H1 (cell line): ENCODE data around the gene AIG1. TPM values are rescaled to one million over a fixed set of nuclear protein-coding genes. Genes with fewer than 3 reads are reported as not detected.

Source experiments
- RXRA ChIP-seq: IDR thresholded peaks from 2 replicates; pipeline ENCODE4 v1.6.1; 2011; ENCODE audit warnings: low read depth, mild to moderate bottlenecking, low read length, moderate library complexity; ENCODE audit not compliant: insufficient read depth
- TCF12 ChIP-seq: IDR thresholded peaks from 2 replicates; pipeline ENCODE4 v1.6.1; 2011; ENCODE audit warnings: low read depth, mild to moderate bottlenecking, low read length
- polyA plus RNA-seq, 7 experiments: library from polyadenylated mRNA; depleted of rRNA in 3 of 7; stranded (reverse) in 5 of 7; unstranded in 2 of 7; fragments of >200 nt in 5 of 7; fragments of 200-250 nt in 2 of 7; gene quantifications; 1 replicate in 5 of 7; 2 replicates in 1 of 7; 4 replicates in 1 of 7; pipeline versions ENCODE4 v1.2.1 to v1.2.3, GENCODE V29; 2011 to 2013; ENCODE audit warnings: missing spikeins in 2 of 7, mixed read lengths in 2 of 7
- total RNA-seq: library from RNA; stranded (reverse); fragmentation: NEBNext Ultra II Directional; extraction: Animal tissue kit (Norgen Biotek cat#: 25700); gene quantifications from 2 replicates; pipeline ENCODE4 v1.2.1, GENCODE V29; 2021
- TF ChIP-seq, protein P1 (sequence below): IDR thresholded peaks from 2 replicates; pipeline ENCODE4 v1.6.1; 2011; ENCODE audit warnings: low read depth, mild to moderate bottlenecking, low read length; ENCODE audit not compliant: insufficient read depth

The AIG1 gene
- total and polyA plus RNA-seq, 2 of the 8 experiments (the other 6 are each of a cell fraction or from before 2014, with no cell fraction given) = 56.6 to 58.4 TPM

DNA sequence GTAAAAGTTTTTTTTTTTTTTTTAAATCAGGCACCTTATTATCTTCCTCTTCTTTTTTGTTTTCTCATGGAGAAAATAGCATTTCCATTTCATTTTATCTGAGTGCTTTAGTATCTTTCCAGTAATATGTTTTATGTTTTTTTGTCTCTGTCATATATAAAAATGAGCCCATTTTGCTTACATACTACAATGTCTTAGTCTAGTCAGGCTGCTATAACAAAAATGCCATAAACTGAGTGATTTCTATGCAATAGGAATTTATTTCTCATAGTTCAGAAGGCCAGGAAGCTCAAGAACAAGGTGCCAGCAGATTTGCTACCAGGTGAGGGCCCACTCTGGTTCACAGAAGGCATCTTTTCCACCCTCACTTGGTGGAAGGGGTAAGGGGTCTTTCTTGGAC lies 35.7 kb upstream of the AIG1 start (continued):
- TF ChIP-seq TCF12 (no peak), RXRA (no peak)
- TF ChIP-seq, protein P1, sequence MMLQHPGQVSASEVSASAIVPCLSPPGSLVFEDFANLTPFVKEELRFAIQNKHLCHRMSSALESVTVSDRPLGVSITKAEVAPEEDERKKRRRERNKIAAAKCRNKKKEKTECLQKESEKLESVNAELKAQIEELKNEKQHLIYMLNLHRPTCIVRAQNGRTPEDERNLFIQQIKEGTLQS = no peak
- TF ChIP-seq, all 59 proteins: peak for 0
